SJCRH30 (cell line): ENCODE data around the gene PCF11. TPM values are rescaled to one million over a fixed set of nuclear protein-coding genes. Genes with fewer than 3 reads are reported as not detected.

Source experiments
- DNase-seq, 2 experiments: peaks; one replicate each; pipeline ENCODE4 v3.0.0-alpha.2; 2015 to 2020
- H3K27ac ChIP-seq: fragments of 250-450 bp; sonication (Bioruptor Pico); 2 replicates; pipeline ENCODE4 v1.5.1; 2020; ENCODE audit warnings: mild to moderate bottlenecking, moderate library complexity
- H3K27me3 ChIP-seq: fragments of 250-450 bp; sonication (Bioruptor Pico); 2 replicates; pipeline ENCODE4 v1.5.1; 2020; ENCODE audit warnings: mild to moderate bottlenecking, moderate library complexity
- H3K36me3 ChIP-seq: fragments of 250-450 bp; sonication (Bioruptor Pico); 2 replicates; pipeline ENCODE4 v1.5.1; 2020; ENCODE audit warnings: mild to moderate bottlenecking, moderate library complexity
- H3K4me1 ChIP-seq: fragments of 250-450 bp; sonication (Bioruptor Pico); 2 replicates; pipeline ENCODE4 v1.5.1; 2020; ENCODE audit warnings: mild to moderate bottlenecking, moderate library complexity
- H3K4me3 ChIP-seq: fragments of 250-450 bp; sonication (Bioruptor Pico); 2 replicates; pipeline ENCODE4 v1.5.1; 2020; ENCODE audit warnings: mild to moderate bottlenecking, moderate library complexity
- H3K9me3 ChIP-seq: fragments of 250-450 bp; sonication (Bioruptor Pico); replicated peaks from 2 replicates; pipeline ENCODE4 v1.5.1; 2020; ENCODE audit warnings: mild to moderate bottlenecking, moderate library complexity
- total RNA-seq: library from RNA; depleted of rRNA; stranded (reverse); fragments of >200 nt; shearing (Covaris generic); gene quantifications from 2 replicates; pipeline ENCODE4 v1.2.3, GENCODE V29; 2014

The PCF11 gene
- total RNA-seq, 1 experiment from 2014 or later = 71.1 TPM

- Histone ChIP-seq H3K9me3 (no peaks in the 10 kb centered on the region), H3K27ac (no peak overlapping the region), H3K4me3 (peak overlapping the region; percentile 91), H3K4me1 (0 out of 2 replicates have a peak, but pooled peaks cover 10% of the 10 kb centered on the region), H3K36me3 (peaks cover 64% of the 10 kb centered on the region), H3K27me3 (no peaks in the 10 kb centered on the region)
- no peak for DNase-seq
Observed at GRCh38 chr11:83159902-83160865, 3.3 kb downstream of the PCF11 start.

- Histone ChIP-seq H3K4me3 (no peak overlapping the region), H3K27ac (no peak overlapping the region), H3K36me3 (peaks cover 79% of the 10 kb centered on the region), H3K27me3 (no peaks in the 10 kb centered on the region), H3K4me1 (0 out of 2 replicates have a peak, but pooled peaks cover 10% of the 10 kb centered on the region), H3K9me3 (no peaks in the 10 kb centered on the region)
- no peak for DNase-seq
Observed at GRCh38 chr11:83161610-83162199, 4.8 kb downstream of the PCF11 start.

GRCh38 chr11:83162377-83162776 lies 5.4 kb downstream of the PCF11 start:
- Histone ChIP-seq H3K4me1 (0 out of 2 replicates have a peak, but pooled peaks cover 10% of the 10 kb centered on the region), H3K9me3 (no peaks in the 10 kb centered on the region), H3K27ac (no peak overlapping the region), H3K4me3 (no peak overlapping the region), H3K27me3 (no peaks in the 10 kb centered on the region), H3K36me3 (peaks cover 86% of the 10 kb centered on the region)
- no peak for DNase-seq

- H3K4me3 ChIP-seq = no peak overlapping the region
- H3K36me3 ChIP-seq = peaks cover 94% of the 10 kb centered on the region
- no peak overlapping the region for H3K27ac ChIP-seq
- peak in 1 of 2 experiments; percentile 27 for DNase-seq
- H3K9me3 ChIP-seq = no peaks in the 10 kb centered on the region
- no peaks in the 10 kb centered on the region for H3K27me3 ChIP-seq
- no peaks in the 10 kb centered on the region for H3K4me1 ChIP-seq
Observed at GRCh38 chr11:83166193-83166866, 9.4 kb downstream of the PCF11 start.

GRCh38 chr11:83168756-83169155 lies 11.8 kb downstream of the PCF11 start:
- Histone ChIP-seq H3K4me3 (no peak overlapping the region), H3K9me3 (no peaks in the 10 kb centered on the region), H3K36me3 (peaks cover 94% of the 10 kb centered on the region), H3K27ac (no peak overlapping the region), H3K27me3 (no peaks in the 10 kb centered on the region), H3K4me1 (no peaks in the 10 kb centered on the region)
- no peak for DNase-seq

GRCh38 chr11:83170865-83171264 lies 13.9 kb downstream of the PCF11 start:
- Histone ChIP-seq H3K9me3 (no peaks in the 10 kb centered on the region), H3K27ac (no peak overlapping the region), H3K36me3 (peaks cover 94% of the 10 kb centered on the region), H3K4me3 (no peak overlapping the region), H3K27me3 (no peaks in the 10 kb centered on the region), H3K4me1 (no peaks in the 10 kb centered on the region)
- no peak for DNase-seq

- no peak for DNase-seq
- Histone ChIP-seq H3K27me3 (no peaks in the 10 kb centered on the region), H3K4me3 (no peak overlapping the region), H3K27ac (no peak overlapping the region), H3K4me1 (no peaks in the 10 kb centered on the region), H3K36me3 (peaks cover 92% of the 10 kb centered on the region), H3K9me3 (no peaks in the 10 kb centered on the region)
Observed at GRCh38 chr11:83172551-83172950, 15.6 kb downstream of the PCF11 start.

GRCh38 chr11:83174008-83174407 lies 17.1 kb downstream of the PCF11 start:
- no peak for DNase-seq
- H3K4me1 ChIP-seq = no peaks in the 10 kb centered on the region
- H3K27me3 ChIP-seq = no peaks in the 10 kb centered on the region
- H3K27ac ChIP-seq = no peak overlapping the region
- no peaks in the 10 kb centered on the region for H3K9me3 ChIP-seq
- no peak overlapping the region for H3K4me3 ChIP-seq
- peaks cover 92% of the 10 kb centered on the region for H3K36me3 ChIP-seq

- DNase-seq = no peak
- Histone ChIP-seq H3K27ac (no peak overlapping the region), H3K4me3 (no peak overlapping the region), H3K36me3 (peaks cover 88% of the 10 kb centered on the region), H3K9me3 (no peaks in the 10 kb centered on the region), H3K27me3 (no peaks in the 10 kb centered on the region), H3K4me1 (no peaks in the 10 kb centered on the region)
Observed at GRCh38 chr11:83175815-83176214, 18.9 kb downstream of the PCF11 start.

GRCh38 chr11:83181815-83182214 lies 24.9 kb downstream of the PCF11 start:
- Histone ChIP-seq H3K4me3 (no peak overlapping the region), H3K27me3 (no peaks in the 10 kb centered on the region), H3K27ac (no peak overlapping the region), H3K4me1 (no peaks in the 10 kb centered on the region), H3K36me3 (peaks cover 95% of the 10 kb centered on the region), H3K9me3 (no peaks in the 10 kb centered on the region)
- DNase-seq = no peak

- no peaks in the 10 kb centered on the region for H3K4me1 ChIP-seq
- H3K36me3 ChIP-seq = peaks cover 77% of the 10 kb centered on the region
- no peaks in the 10 kb centered on the region for H3K9me3 ChIP-seq
Observed at GRCh38 chr11:83185767-83186166, 28.8 kb downstream of the PCF11 start.

GRCh38 chr11:83187465-83187864 lies 30.5 kb downstream of the PCF11 start:
- Histone ChIP-seq H3K9me3 (no peaks in the 10 kb centered on the region), H3K27me3 (no peaks in the 10 kb centered on the region), H3K27ac (no peak overlapping the region), H3K36me3 (peaks cover 71% of the 10 kb centered on the region), H3K4me1 (peaks cover 2% of the 10 kb centered on the region; the same call in 1 of the 2 replicates), H3K4me3 (no peak overlapping the region)
- DNase-seq = no peak

More at GRCh38 chr11:83185767-83186166, 28.8 kb downstream of the PCF11 start:
- Histone ChIP-seq H3K4me3 (no peak overlapping the region), H3K27me3 (no peaks in the 10 kb centered on the region), H3K27ac (no peak overlapping the region)
- no peak for DNase-seq

- no peak overlapping the region for H3K27ac ChIP-seq
- no peak overlapping the region for H3K4me3 ChIP-seq
- peaks cover 3% of the 10 kb centered on the region; the same call in 1 of the 2 replicates for H3K4me1 ChIP-seq
- DNase-seq = no peak
- peaks cover 30% of the 10 kb centered on the region for H3K36me3 ChIP-seq
- no peaks in the 10 kb centered on the region for H3K9me3 ChIP-seq
- no peaks in the 10 kb centered on the region for H3K27me3 ChIP-seq
Observed at GRCh38 chr11:83191491-83191890, 34.6 kb downstream of the PCF11 start.

- Histone ChIP-seq H3K36me3 (peaks cover 25% of the 10 kb centered on the region), H3K27ac (no peak overlapping the region), H3K4me3 (no peak overlapping the region), H3K4me1 (peaks cover 3% of the 10 kb centered on the region; the same call in 1 of the 2 replicates), H3K9me3 (no peaks in the 10 kb centered on the region), H3K27me3 (no peaks in the 10 kb centered on the region)
- no peak for DNase-seq
Observed at GRCh38 chr11:83191986-83192385, 35.1 kb downstream of the PCF11 start.
